Stimulated activated naive B cell treated with anti-CD40 and anti-IgM and Interleukin-4, amounts not matched to agents 10 μg/mL and 1 μg/mL and 100 μg/mL, for 72 hours (primary cell): ENCODE measurements around the gene GNAI2.
A peak's percentile ranks its signal among the peaks of the same experiment; 100 is the strongest.
"Not testable (repeated sequence)": the region's sequence is repeated elsewhere in the genome, so short reads cannot be mapped to it uniquely, and the experiment has no call there.

Experiments used
- ATAC-seq, 2 donors: fragments of 150-1000 bp; cut with Tn5 transposase; replicated peaks; 2 replicates each; pipeline ENCODE4 v1.10.0; 2021; ENCODE audit warnings: moderate library complexity in 1 of 2
- DNase-seq: peaks from one replicate; pipeline ENCODE4 v3.0.0; 2021
- H3K27ac Mint-ChIP-seq: one replicate; pipeline ENCODE4 v1.8.0; 2022; ENCODE audit warnings: mild to moderate bottlenecking, mixed read lengths
- H3K27me3 Mint-ChIP-seq, 2 donors: one replicate each; pipeline ENCODE4 v1.8.0; 2022; ENCODE audit warnings: mixed read lengths in 2 of 2
- H3K36me3 Mint-ChIP-seq, 2 donors: one replicate each; pipeline ENCODE4 v1.8.0; 2022; ENCODE audit warnings: mixed read lengths in 2 of 2, mild to moderate bottlenecking in 1 of 2
- H3K4me1 Mint-ChIP-seq, 2 donors: one replicate each; pipeline ENCODE4 v1.8.0; 2022; ENCODE audit warnings: mixed read lengths in 2 of 2, mild to moderate bottlenecking in 1 of 2
- H3K4me3 Mint-ChIP-seq, 2 donors: one replicate each; pipeline ENCODE4 v1.8.0; 2022; ENCODE audit warnings: mild to moderate bottlenecking in 2 of 2, mixed read lengths in 2 of 2, moderate library complexity in 1 of 2
- H3K9me3 Mint-ChIP-seq, 2 donors: one replicate each; pipeline ENCODE4 v1.8.0; 2022; ENCODE audit warnings: mixed read lengths in 2 of 2, mild to moderate bottlenecking in 1 of 2

The GNAI2 gene

GRCh38 chr3:50254577-50255250 lies 18.7 kb downstream of the GNAI2 start:
- Mint-ChIP-seq H3K4me1 (peaks cover 23 to 50% of the 10 kb centered on the region in 2 donors), H3K4me3 (no peak overlapping the region), H3K36me3 (peaks cover 43 to 57% of the 10 kb centered on the region in 2 donors), H3K27ac (peak overlapping the region; percentile 81), H3K9me3 (no peaks in the 10 kb centered on the region), H3K27me3 (no peaks in the 10 kb centered on the region)
- DNase-seq: no peak
- ATAC-seq: no peak

- no peak overlapping the region for H3K4me3 Mint-ChIP-seq
- no peaks in the 10 kb centered on the region for H3K9me3 Mint-ChIP-seq
- ATAC-seq (no peak), DNase-seq (no peak)
- peaks cover 41 to 56% of the 10 kb centered on the region in 2 donors for H3K36me3 Mint-ChIP-seq
- peak overlapping the region; percentile 81 for H3K27ac Mint-ChIP-seq
- peaks cover 22 to 49% of the 10 kb centered on the region in 2 donors for H3K4me1 Mint-ChIP-seq
- no peaks in the 10 kb centered on the region for H3K27me3 Mint-ChIP-seq
Observed at GRCh38 chr3:50255251-50255615, 19.2 kb downstream of the GNAI2 start.

GRCh38 chr3:50256978-50257890 lies 21.2 kb downstream of the GNAI2 start:
- no peak for ATAC-seq
- Mint-ChIP-seq H3K27ac (peak overlapping the region; percentile 37), H3K27me3 (no peaks in the 10 kb centered on the region), H3K9me3 (no peaks in the 10 kb centered on the region), H3K4me3 (no peak overlapping the region), H3K4me1 (peaks cover 17 to 47% of the 10 kb centered on the region in 2 donors), H3K36me3 (peaks cover 34 to 47% of the 10 kb centered on the region in 2 donors)
- no peak for DNase-seq

GRCh38 chr3:50258029-50258680 lies 22.2 kb downstream of the GNAI2 start:
- Mint-ChIP-seq H3K4me3 (no peak overlapping the region), H3K36me3 (peaks cover 34 to 47% of the 10 kb centered on the region in 2 donors), H3K27me3 (no peaks in the 10 kb centered on the region), H3K27ac (peak overlapping the region; percentile 51), H3K4me1 (peaks cover 17 to 47% of the 10 kb centered on the region in 2 donors), H3K9me3 (no peaks in the 10 kb centered on the region)
- no peak for DNase-seq
- no peak for ATAC-seq

- ATAC-seq: no peak
- peaks cover 14 to 38% of the 10 kb centered on the region in 2 donors for H3K4me1 Mint-ChIP-seq
- H3K27me3 Mint-ChIP-seq: peaks cover 2 to 3% of the 10 kb centered on the region in 2 donors
- H3K36me3 Mint-ChIP-seq: peaks cover 27 to 38% of the 10 kb centered on the region in 2 donors
- DNase-seq: no peak
- no peaks in the 10 kb centered on the region for H3K9me3 Mint-ChIP-seq
- H3K4me3 Mint-ChIP-seq: peak overlapping the region in 1 of 2 donors; percentile 6
- peak overlapping the region; percentile 47 for H3K27ac Mint-ChIP-seq
Observed at GRCh38 chr3:50258979-50259378, 23.0 kb downstream of the GNAI2 start.

GRCh38 chr3:50259432-50260026 lies 23.5 kb downstream of the GNAI2 start:
- Mint-ChIP-seq H3K36me3 (peaks cover 27 to 36% of the 10 kb centered on the region in 2 donors), H3K4me1 (peaks cover 13 to 33% of the 10 kb centered on the region in 2 donors), H3K27me3 (peaks cover 4 to 6% of the 10 kb centered on the region in 2 donors), H3K9me3 (no peaks in the 10 kb centered on the region), H3K4me3 (peak overlapping the region; percentile 78 to 90), H3K27ac (peak overlapping the region; percentile 96)
- DNase-seq (no peak), ATAC-seq (peak; percentile 33 to 34)

- DNase-seq (peak; percentile 86), ATAC-seq (peak; percentile 95 to 96)
- Mint-ChIP-seq H3K9me3 (no peaks in the 10 kb centered on the region), H3K36me3 (peaks cover 22 to 32% of the 10 kb centered on the region in 2 donors), H3K4me3 (peak overlapping the region; percentile 78 to 90), H3K27me3 (peaks cover 4 to 6% of the 10 kb centered on the region in 2 donors), H3K27ac (peak overlapping the region; percentile 96), H3K4me1 (peaks cover 10 to 28% of the 10 kb centered on the region in 2 donors)
Observed at GRCh38 chr3:50260027-50260941, 24.3 kb downstream of the GNAI2 start.

GRCh38 chr3:50260942-50261441 lies 25.0 kb downstream of the GNAI2 start:
- DNase-seq: no peak
- Mint-ChIP-seq H3K4me1 (peaks cover 10 to 28% of the 10 kb centered on the region in 2 donors), H3K36me3 (peaks cover 22 to 32% of the 10 kb centered on the region in 2 donors), H3K9me3 (no peaks in the 10 kb centered on the region), H3K4me3 (peak overlapping the region; percentile 78 to 83), H3K27ac (peak overlapping the region; percentile 90), H3K27me3 (peaks cover 8 to 12% of the 10 kb centered on the region in 2 donors)
- ATAC-seq: no peak

- Mint-ChIP-seq H3K27me3 (peaks cover 8 to 16% of the 10 kb centered on the region in 2 donors), H3K4me1 (peaks cover 10 to 28% of the 10 kb centered on the region in 2 donors), H3K36me3 (peaks cover 20 to 30% of the 10 kb centered on the region in 2 donors), H3K27ac (peak overlapping the region; percentile 90), H3K9me3 (no peaks in the 10 kb centered on the region), H3K4me3 (peak overlapping the region; percentile 78 to 83)
- ATAC-seq: no peak
- no peak for DNase-seq
Observed at GRCh38 chr3:50261505-50261904, 25.5 kb downstream of the GNAI2 start.

- not testable (repeated sequence) for DNase-seq, ATAC-seq, H3K9me3 Mint-ChIP-seq, H3K4me3 Mint-ChIP-seq, H3K27ac Mint-ChIP-seq
- peaks cover 15 to 24% of the 10 kb centered on the region in 2 donors for H3K36me3 Mint-ChIP-seq
- peaks cover 8 to 23% of the 10 kb centered on the region in 2 donors for H3K27me3 Mint-ChIP-seq
- H3K4me1 Mint-ChIP-seq: peaks cover 9 to 28% of the 10 kb centered on the region in 2 donors
Observed at GRCh38 chr3:50262200-50262599, 26.2 kb downstream of the GNAI2 start.

- peaks cover 7 to 28% of the 10 kb centered on the region in 2 donors for H3K4me1 Mint-ChIP-seq
- no peaks in the 10 kb centered on the region for H3K9me3 Mint-ChIP-seq
- H3K4me3 Mint-ChIP-seq: no peak overlapping the region
- no peak overlapping the region for H3K27ac Mint-ChIP-seq
- ATAC-seq: no peak
- peaks cover 10 to 18% of the 10 kb centered on the region in 2 donors for H3K36me3 Mint-ChIP-seq
- no peak for DNase-seq
- H3K27me3 Mint-ChIP-seq: peaks cover 10 to 29% of the 10 kb centered on the region in 2 donors
Observed at GRCh38 chr3:50262778-50263177, 26.8 kb downstream of the GNAI2 start.

- Mint-ChIP-seq H3K27me3 (peaks cover 20 to 38% of the 10 kb centered on the region in 2 donors), H3K4me3 (no peak overlapping the region), H3K4me1 (peaks cover 5 to 25% of the 10 kb centered on the region in 2 donors), H3K36me3 (peaks cover 3 to 8% of the 10 kb centered on the region in 2 donors), H3K27ac (peak overlapping the region; percentile 65), H3K9me3 (no peaks in the 10 kb centered on the region)
- ATAC-seq (no peak), DNase-seq (no peak)
Observed at GRCh38 chr3:50263478-50264382, 27.7 kb downstream of the GNAI2 start.
